Neuronal stem cell (in vitro differentiated cells): Measurements from ENCODE around the gene RRBP1.

Experiments
- DNase-seq: peaks from one replicate; pipeline ENCODE4 v3.0.0-alpha.2; 2013; ENCODE audit warnings: low spot score
- H2AFZ ChIP-seq: one replicate; pipeline ENCODE4 v1.6.1; 2013; ENCODE audit warnings: mild to moderate bottlenecking, low read length, inconsistent platforms
- H2AK5ac ChIP-seq: 2 replicates; pipeline ENCODE4 v1.6.1; 2013; ENCODE audit warnings: low read depth, mild to moderate bottlenecking, inconsistent platforms, low read length, moderate library complexity, mixed read lengths
- H2BK120ac ChIP-seq: 2 replicates; pipeline ENCODE4 v1.6.1; 2013; ENCODE audit warnings: low read depth, mild to moderate bottlenecking, inconsistent platforms, low read length, moderate library complexity, mixed read lengths
- H2BK12ac ChIP-seq: one replicate; pipeline ENCODE4 v1.6.1; 2013; ENCODE audit warnings: low read length, inconsistent platforms
- H2BK15ac ChIP-seq: 2 replicates; pipeline ENCODE4 v1.6.1; 2013; ENCODE audit warnings: mild to moderate bottlenecking, low read length, inconsistent platforms, mixed read lengths
- H2BK5ac ChIP-seq: one replicate; pipeline ENCODE4 v1.6.1; 2013; ENCODE audit warnings: inconsistent platforms, mild to moderate bottlenecking, low read length, moderate library complexity
- H3K14ac ChIP-seq: one replicate; pipeline ENCODE4 v1.6.1; 2013; ENCODE audit warnings: low read length, inconsistent platforms
- H3K18ac ChIP-seq: 2 replicates; pipeline ENCODE4 v1.6.1; 2013; ENCODE audit warnings: low read length, inconsistent platforms
- H3K23ac ChIP-seq: 2 replicates; pipeline ENCODE4 v1.6.1; 2013; ENCODE audit warnings: low read depth, mild to moderate bottlenecking, mixed read lengths, low read length, inconsistent platforms; ENCODE audit not compliant: poor library complexity
- H3K27ac ChIP-seq: replicated peaks from 3 replicates; pipeline ENCODE4 v1.5.1; 2013; ENCODE audit warnings: low read length, inconsistent platforms
- H3K27me3 ChIP-seq, 3 experiments: 2 replicates each; pipeline ENCODE4 v1.6.1; 2013; ENCODE audit warnings: low read length in 3 of 3, mild to moderate bottlenecking in 2 of 3, inconsistent platforms in 1 of 3, low read depth in 1 of 3, mixed read lengths in 1 of 3, moderate library complexity in 1 of 3; ENCODE audit not compliant: control insufficient read depth in 3 of 3, insufficient read depth in 3 of 3
- H3K36me3 ChIP-seq, 2 donors: replicated peaks in 1 of 2; 2 replicates each; pipeline ENCODE4 v1.6.1; 2013; ENCODE audit warnings: low read length in 2 of 2; ENCODE audit not compliant: control insufficient read depth in 2 of 2, insufficient read depth in 2 of 2
- H3K4ac ChIP-seq: 2 replicates; pipeline ENCODE4 v1.6.1; 2013; ENCODE audit warnings: inconsistent platforms, mild to moderate bottlenecking, low read length, moderate library complexity
- H3K4me1 ChIP-seq, 2 donors: 1 replicate in 1 of 2; 2 replicates in 1 of 2; pipeline ENCODE4 v1.6.1; 2013; ENCODE audit warnings: low read length in 2 of 2, low read depth in 1 of 2; ENCODE audit not compliant: control insufficient read depth in 2 of 2, insufficient read depth in 1 of 2
- H3K4me2 ChIP-seq: one replicate; pipeline ENCODE4 v1.6.1; 2013; ENCODE audit warnings: mild to moderate bottlenecking, low read length, inconsistent platforms; ENCODE audit not compliant: insufficient read depth, poor library complexity, severe bottlenecking
- H3K4me3 ChIP-seq, 2 donors: 2 replicates each; pipeline ENCODE4 v1.5.1; 2013; ENCODE audit warnings: low read length in 2 of 2, mild to moderate bottlenecking in 2 of 2, inconsistent platforms in 1 of 2, moderate library complexity in 1 of 2
- H3K79me1 ChIP-seq: one replicate; pipeline ENCODE4 v1.6.1; 2013; ENCODE audit warnings: low read depth, mild to moderate bottlenecking, inconsistent platforms, low read length, moderate library complexity
- H3K9ac ChIP-seq: one replicate; pipeline ENCODE4 v1.6.1; 2013; ENCODE audit warnings: mild to moderate bottlenecking, low read depth, low read length, inconsistent platforms; ENCODE audit not compliant: poor library complexity
- H3K9me3 ChIP-seq, 2 donors: replicated peaks in 1 of 2; 2 replicates each; pipeline versions ENCODE3 to v1.6.1; 2013; ENCODE audit warnings: low read length in 2 of 2, mild to moderate bottlenecking in 2 of 2, inconsistent platforms in 1 of 2, low read depth in 1 of 2, mixed read lengths in 1 of 2, moderate library complexity in 1 of 2; ENCODE audit not compliant: control insufficient read depth in 2 of 2, insufficient read depth in 1 of 2
- H4K8ac ChIP-seq: one replicate; pipeline ENCODE4 v1.6.1; 2013; ENCODE audit warnings: low read depth, mild to moderate bottlenecking, inconsistent platforms, low read length, moderate library complexity
- H4K91ac ChIP-seq: one replicate; pipeline ENCODE4 v1.6.1; 2013; ENCODE audit warnings: low read length, low read depth, mild to moderate bottlenecking, inconsistent platforms; ENCODE audit not compliant: poor library complexity
- WGBS, 2 donors: extraction: QIAGEN DNeasy Blood & Tissue Kit; methylation state at CpG; one replicate each; pipeline ENCODE4 v1.1.7; 2013; ENCODE audit warnings: missing lambda C conversion rate in 2 of 2, mixed read lengths in 1 of 2; ENCODE audit not compliant: insufficient read length in 2 of 2, insufficient replicate concordance in 1 of 2; ENCODE audit errors: extremely low coverage in 2 of 2; 5-methylcytosine and 5-hydroxymethylcytosine counted together

RRBP1 gene

GRCh38 chr20:17624070-17624469 lies 58.0 kb downstream of the RRBP1 start:
- no peak overlapping the region for H2AFZ ChIP-seq
- H3K23ac ChIP-seq = no peak overlapping the region
- H3K27ac ChIP-seq = no peak overlapping the region
- H3K79me1 ChIP-seq = no peaks in the 10 kb centered on the region
- no peak overlapping the region for H2BK5ac ChIP-seq
- H2BK15ac ChIP-seq = no peak overlapping the region
- no peak overlapping the region for H3K14ac ChIP-seq
- no peak overlapping the region for H2AK5ac ChIP-seq
- no peak for DNase-seq
- peak overlapping the region; percentile 20 for H4K8ac ChIP-seq
- WGBS, 2 donors = no CpG with 5 or more reads among the region's 12 CpGs
- H3K36me3 ChIP-seq = peaks cover 28 to 41% of the 10 kb centered on the region in 2 donors
- no peak overlapping the region for H3K4me2 ChIP-seq
- no peak overlapping the region for H3K4ac ChIP-seq
- no peak overlapping the region for H2BK12ac ChIP-seq
- H3K27me3 ChIP-seq = no peaks in the 10 kb centered on the region
- H2BK120ac ChIP-seq = no peak overlapping the region
- H3K18ac ChIP-seq = peak overlapping the region; percentile 25
- H3K9me3 ChIP-seq = no peaks in the 10 kb centered on the region
- peaks cover 0 to 3% of the 10 kb centered on the region in 2 donors for H3K4me1 ChIP-seq
- no peak overlapping the region for H4K91ac ChIP-seq
- no peak overlapping the region for H3K9ac ChIP-seq
- no peak overlapping the region for H3K4me3 ChIP-seq

- DNase-seq = no peak
- no peaks in the 10 kb centered on the region for H3K27me3 ChIP-seq
- H3K14ac ChIP-seq = no peak overlapping the region
- WGBS, 2 donors = no CpG with 5 or more reads among the region's 9 CpGs
- H3K4me2 ChIP-seq = no peak overlapping the region
- H3K79me1 ChIP-seq = no peaks in the 10 kb centered on the region
- H3K23ac ChIP-seq = no peak overlapping the region
- no peak overlapping the region for H3K4ac ChIP-seq
- H3K27ac ChIP-seq = no peak overlapping the region
- no peak overlapping the region for H2BK15ac ChIP-seq
- H4K8ac ChIP-seq = no peak overlapping the region
- H3K9me3 ChIP-seq = no peaks in the 10 kb centered on the region
- no peak overlapping the region for H2BK5ac ChIP-seq
- no peak overlapping the region for H2AK5ac ChIP-seq
- H3K4me3 ChIP-seq = no peak overlapping the region
- peaks cover 28 to 45% of the 10 kb centered on the region in 2 donors for H3K36me3 ChIP-seq
- no peak overlapping the region for H4K91ac ChIP-seq
- peaks cover 0 to 3% of the 10 kb centered on the region in 2 donors for H3K4me1 ChIP-seq
- H2AFZ ChIP-seq = no peak overlapping the region
- peak overlapping the region; percentile 3 for H3K9ac ChIP-seq
- no peak overlapping the region for H2BK120ac ChIP-seq
- no peak overlapping the region for H3K18ac ChIP-seq
- no peak overlapping the region for H2BK12ac ChIP-seq
Observed at GRCh38 chr20:17622851-17623508, 59.1 kb downstream of the RRBP1 start.

- no peak overlapping the region for H4K91ac ChIP-seq
- H2BK15ac ChIP-seq = no peak overlapping the region
- no peak overlapping the region for H4K8ac ChIP-seq
- no peak overlapping the region for H3K9ac ChIP-seq
- no peak overlapping the region for H2BK120ac ChIP-seq
- H3K4ac ChIP-seq = no peak overlapping the region
- H3K23ac ChIP-seq = no peak overlapping the region
- H3K4me2 ChIP-seq = no peak overlapping the region
- H3K27me3 ChIP-seq = no peaks in the 10 kb centered on the region
- H3K4me1 ChIP-seq = no peaks in the 10 kb centered on the region
- H2AFZ ChIP-seq = no peak overlapping the region
- no peak overlapping the region for H3K4me3 ChIP-seq
- H3K14ac ChIP-seq = no peak overlapping the region
- peak overlapping the region; percentile 21 for H3K18ac ChIP-seq
- no peaks in the 10 kb centered on the region for H3K79me1 ChIP-seq
- H2BK5ac ChIP-seq = no peak overlapping the region
- no peak overlapping the region for H2BK12ac ChIP-seq
- no peak overlapping the region for H2AK5ac ChIP-seq
- WGBS, 2 donors = no CpG with 5 or more reads among the region's 11 CpGs
- peaks cover 28 to 44% of the 10 kb centered on the region in 2 donors for H3K36me3 ChIP-seq
- no peaks in the 10 kb centered on the region for H3K9me3 ChIP-seq
- DNase-seq = no peak
- no peak overlapping the region for H3K27ac ChIP-seq
Observed at GRCh38 chr20:17622086-17622850, 59.8 kb downstream of the RRBP1 start.

- Histone ChIP-seq H3K27me3 (no peaks in the 10 kb centered on the region), H3K18ac (no peak overlapping the region), H2BK120ac (no peak overlapping the region), H3K9me3 (no peaks in the 10 kb centered on the region), H2BK5ac (no peak overlapping the region), H4K8ac (no peak overlapping the region), H3K23ac (no peak overlapping the region), H3K4me2 (no peak overlapping the region), H4K91ac (no peak overlapping the region), H3K14ac (no peak overlapping the region), H3K4me1 (no peaks in the 10 kb centered on the region), H3K79me1 (no peaks in the 10 kb centered on the region), H3K9ac (no peak overlapping the region), H3K4ac (no peak overlapping the region), H3K4me3 (no peak overlapping the region), H2AK5ac (no peak overlapping the region), H3K27ac (no peak overlapping the region), H2BK12ac (no peak overlapping the region), H2BK15ac (no peak overlapping the region), H3K36me3 (peaks cover 27 to 37% of the 10 kb centered on the region in 2 donors), H2AFZ (no peak overlapping the region)
- no CpG with 5 or more reads among the region's 24 CpGs for WGBS, 2 donors
- DNase-seq = no peak
Observed at GRCh38 chr20:17621229-17621968, 60.6 kb downstream of the RRBP1 start.
